ENCODE data around the gene USP38.
A peak's percentile ranks its signal among the peaks of the same experiment; 100 is the strongest.
"Not testable (repeated sequence)": the region's sequence is repeated elsewhere in the genome, so short reads cannot be mapped to it uniquely, and the experiment has no call there.

Gene USP38

GRCh38 chr4:143207555-143207954 is 22.8 kb downstream of the USP38 start:
- no peak for DNase-seq

GRCh38 chr4:143212566-143212965 is 27.8 kb downstream of the USP38 start:
- no peak for DNase-seq

- DNase-seq = no peak
Observed at GRCh38 chr4:143215873-143216272, 31.2 kb downstream of the USP38 start.

- DNase-seq = peak in 1 of 2 experiments; percentile 60
Observed at GRCh38 chr4:143224255-143224654, 39.5 kb downstream of the USP38 start.

GRCh38 chr4:143225167-143225566 is 40.5 kb downstream of the USP38 start:
- no peak for DNase-seq

GRCh38 chr4:143230683-143231082 is 46.0 kb downstream of the USP38 start:
- DNase-seq = no peak

- no peak for DNase-seq
Observed at GRCh38 chr4:143232277-143232676, 47.6 kb downstream of the USP38 start.

GRCh38 chr4:143234153-143234552 is 49.4 kb downstream of the USP38 start:
- DNase-seq = no peak

- not testable (repeated sequence) for DNase-seq
Observed at GRCh38 chr4:143237195-143237594, 52.5 kb downstream of the USP38 start.

GRCh38 chr4:143240939-143241679 is 56.4 kb downstream of the USP38 start:
- no peak for DNase-seq

GRCh38 chr4:143241892-143242291 is 57.2 kb downstream of the USP38 start:
- no peak for DNase-seq

- DNase-seq = no peak
Observed at GRCh38 chr4:143243041-143243440, 58.3 kb downstream of the USP38 start.

GRCh38 chr4:143246977-143247376 is 62.3 kb downstream of the USP38 start:
- DNase-seq = no peak

- no peak for DNase-seq
Observed at GRCh38 chr4:143247866-143248265, 63.1 kb downstream of the USP38 start.

GRCh38 chr4:143248827-143249226 is 64.1 kb downstream of the USP38 start:
- no peak for DNase-seq

GRCh38 chr4:143250617-143251016 is 65.9 kb downstream of the USP38 start:
- DNase-seq = no peak

GRCh38 chr4:143251348-143251747 is 66.6 kb downstream of the USP38 start:
- no peak for DNase-seq

- no peak for DNase-seq
Observed at GRCh38 chr4:143251779-143252178, 67.1 kb downstream of the USP38 start.

- no peak for DNase-seq
Observed at GRCh38 chr4:143252478-143252877, 67.8 kb downstream of the USP38 start.

GRCh38 chr4:143253166-143253565 is 68.4 kb downstream of the USP38 start:
- no peak for DNase-seq

- DNase-seq = no peak
Observed at GRCh38 chr4:143254491-143255226, 69.9 kb downstream of the USP38 start.

GRCh38 chr4:143256456-143256855 is 71.7 kb downstream of the USP38 start:
- DNase-seq = no peak

GRCh38 chr4:143257356-143257755 is 72.6 kb downstream of the USP38 start:
- DNase-seq = no peak

GRCh38 chr4:143260750-143261149 is 76.0 kb downstream of the USP38 start:
- DNase-seq = no peak
